Retinal pigment epithelial cell (primary cell): ENCODE results near the gene SLC39A9.

ENCODE experiments used
- DNase-seq: peaks from one replicate; pipeline ENCODE4 v3.0.0-alpha.2; 2010; ENCODE audit warnings: low read depth
- H3K4me3 ChIP-seq: 2 replicates; pipeline ENCODE4 v1.5.1; 2011; ENCODE audit warnings: mild to moderate bottlenecking, low read length, control low read depth, moderate library complexity
- TF ChIP-seq, protein P1 (sequence below): conservative IDR thresholded peaks from 2 replicates; pipeline ENCODE4 v1.5.1; 2011; ENCODE audit warnings: low read depth, low read length, control low read depth, inconsistent platforms

Gene SLC39A9

DNA sequence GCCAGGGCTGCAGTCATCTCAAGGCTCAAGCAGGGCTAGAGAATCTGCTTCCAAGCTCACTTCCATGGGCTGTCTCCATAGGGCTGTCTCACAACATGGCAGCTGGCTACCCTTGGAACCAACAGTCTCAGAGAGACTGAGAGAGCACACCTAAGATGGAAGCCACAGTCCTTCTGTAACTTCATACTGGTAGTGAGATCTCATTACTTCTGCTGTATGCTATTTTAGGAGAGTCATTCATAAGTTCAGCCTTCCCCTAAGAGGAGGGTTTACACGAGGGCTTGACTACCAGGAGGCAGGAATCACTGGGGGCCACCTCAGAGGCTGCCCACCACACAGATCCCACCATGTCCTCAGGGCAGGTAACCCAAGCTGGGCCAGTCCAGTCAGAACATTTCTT is 30.1 kb upstream of the SLC39A9 start:
- TF ChIP-seq, protein P1, sequence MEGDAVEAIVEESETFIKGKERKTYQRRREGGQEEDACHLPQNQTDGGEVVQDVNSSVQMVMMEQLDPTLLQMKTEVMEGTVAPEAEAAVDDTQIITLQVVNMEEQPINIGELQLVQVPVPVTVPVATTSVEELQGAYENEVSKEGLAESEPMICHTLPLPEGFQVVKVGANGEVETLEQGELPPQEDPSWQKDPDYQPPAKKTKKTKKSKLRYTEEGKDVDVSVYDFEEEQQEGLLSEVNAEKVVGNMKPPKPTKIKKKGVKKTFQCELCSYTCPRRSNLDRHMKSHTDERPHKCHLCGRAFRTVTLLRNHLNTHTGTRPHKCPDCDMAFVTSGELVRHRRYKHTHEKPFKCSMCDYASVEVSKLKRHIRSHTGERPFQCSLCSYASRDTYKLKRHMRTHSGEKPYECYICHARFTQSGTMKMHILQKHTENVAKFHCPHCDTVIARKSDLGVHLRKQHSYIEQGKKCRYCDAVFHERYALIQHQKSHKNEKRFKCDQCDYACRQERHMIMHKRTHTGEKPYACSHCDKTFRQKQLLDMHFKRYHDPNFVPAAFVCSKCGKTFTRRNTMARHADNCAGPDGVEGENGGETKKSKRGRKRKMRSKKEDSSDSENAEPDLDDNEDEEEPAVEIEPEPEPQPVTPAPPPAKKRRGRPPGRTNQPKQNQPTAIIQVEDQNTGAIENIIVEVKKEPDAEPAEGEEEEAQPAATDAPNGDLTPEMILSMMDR: no peak
- H3K4me3 ChIP-seq: no peak overlapping the region
- no peak for DNase-seq

DNA sequence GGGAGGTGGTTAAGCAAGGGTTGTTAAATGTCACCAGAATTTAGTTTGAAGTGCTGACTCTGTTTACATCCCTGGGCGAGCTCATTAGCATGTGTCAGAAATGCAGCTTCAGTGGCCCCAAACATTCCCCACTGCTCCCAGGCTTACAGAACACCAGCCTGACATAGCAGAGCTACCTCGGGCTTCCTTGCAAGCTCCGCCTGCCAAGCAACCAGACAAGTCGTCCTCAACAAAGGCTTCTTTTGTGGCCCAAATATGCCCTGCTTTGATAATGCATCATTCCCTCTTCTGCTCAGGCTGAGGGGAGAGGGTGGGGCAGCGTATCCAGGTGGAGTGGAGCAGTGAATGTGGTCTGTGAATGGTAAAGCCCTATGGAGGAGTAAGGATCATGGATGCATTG is 28.4 kb upstream of the SLC39A9 start:
- no peak for DNase-seq
- TF ChIP-seq, protein P1: no peak
- no peak overlapping the region for H3K4me3 ChIP-seq

DNA sequence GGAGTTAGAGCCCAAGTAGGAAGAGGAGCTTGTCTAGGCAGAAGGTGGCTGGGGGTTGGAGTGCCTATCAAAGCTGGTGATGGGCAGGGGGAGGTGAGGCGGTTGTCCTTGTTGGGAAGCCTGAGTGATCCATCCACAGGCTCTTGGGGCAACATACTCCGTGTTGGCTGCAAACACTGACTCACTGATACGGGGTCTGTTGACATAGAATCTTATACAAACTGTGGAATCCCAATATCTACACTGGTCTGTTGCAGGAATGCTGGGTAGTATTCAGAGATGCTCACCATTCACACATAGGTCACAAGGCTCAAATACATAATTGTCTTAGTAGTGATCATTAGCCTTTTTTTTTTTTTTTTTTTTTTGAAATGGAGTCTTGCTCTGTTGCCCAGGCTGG is 26.3 kb upstream of the SLC39A9 start:
- no peak for DNase-seq
- TF ChIP-seq, protein P1: no peak
- no peak overlapping the region for H3K4me3 ChIP-seq

DNA sequence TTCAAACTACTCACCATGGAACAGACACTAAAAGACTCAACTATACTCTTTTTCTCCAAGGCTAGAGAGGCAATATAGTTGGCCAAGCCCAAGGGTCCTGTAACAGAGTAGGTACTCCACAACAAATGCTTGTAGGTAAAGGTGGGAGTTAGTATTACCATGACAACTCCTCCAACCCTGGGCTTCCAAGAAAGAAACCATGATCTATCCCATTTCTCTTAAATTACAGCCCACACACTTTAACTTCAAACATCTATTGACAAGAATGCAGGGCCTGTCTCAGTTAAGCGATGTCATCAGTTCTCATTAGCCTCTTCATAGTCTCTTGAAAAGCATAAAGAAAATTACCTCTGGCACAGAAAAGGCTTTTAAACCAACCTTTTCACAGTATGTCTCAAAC is 25.4 kb upstream of the SLC39A9 start:
- DNase-seq: no peak
- no peak overlapping the region for H3K4me3 ChIP-seq
- TF ChIP-seq, protein P1: no peak

DNA sequence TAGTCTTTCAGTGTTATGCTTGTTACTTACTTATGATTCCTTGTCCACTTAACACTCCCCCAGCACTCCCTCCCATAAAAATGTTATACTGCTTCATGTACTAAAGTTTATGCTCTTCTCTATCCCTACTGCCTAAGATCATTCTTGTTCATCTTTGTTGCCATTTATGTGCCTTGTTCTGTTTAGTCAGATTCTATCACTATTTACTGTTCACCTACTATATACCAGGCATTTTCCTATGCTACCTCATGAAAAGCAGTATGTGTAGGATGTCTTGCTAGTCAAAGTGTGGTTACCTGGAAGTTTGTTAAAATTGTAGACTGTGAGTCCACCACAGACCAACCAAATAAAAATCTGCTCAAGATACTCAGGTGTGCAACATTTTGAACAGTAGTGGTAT is 24.3 kb upstream of the SLC39A9 start:
- no peak for DNase-seq
- no peak overlapping the region for H3K4me3 ChIP-seq
- TF ChIP-seq, protein P1: no peak

DNA sequence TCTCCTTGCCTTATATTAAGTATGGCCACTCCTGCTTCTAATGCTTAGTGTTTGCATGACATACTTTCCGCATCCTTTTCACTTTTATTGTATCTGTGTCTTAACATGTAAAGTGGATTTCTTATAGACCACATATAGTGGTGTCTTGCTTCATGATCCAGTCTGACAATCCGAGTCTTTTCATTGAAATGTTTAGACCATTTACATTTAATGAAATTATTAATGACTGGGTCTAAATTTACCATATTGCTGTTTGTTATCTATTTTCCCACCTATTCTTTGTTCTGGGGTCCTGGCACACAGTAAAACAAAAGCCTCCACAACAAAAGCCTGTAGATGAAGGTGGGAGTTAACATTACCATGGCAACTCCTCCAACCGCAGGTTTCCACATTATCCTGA is 23.3 kb upstream of the SLC39A9 start:
- TF ChIP-seq, protein P1: no peak
- H3K4me3 ChIP-seq: no peak overlapping the region
- DNase-seq: no peak

DNA sequence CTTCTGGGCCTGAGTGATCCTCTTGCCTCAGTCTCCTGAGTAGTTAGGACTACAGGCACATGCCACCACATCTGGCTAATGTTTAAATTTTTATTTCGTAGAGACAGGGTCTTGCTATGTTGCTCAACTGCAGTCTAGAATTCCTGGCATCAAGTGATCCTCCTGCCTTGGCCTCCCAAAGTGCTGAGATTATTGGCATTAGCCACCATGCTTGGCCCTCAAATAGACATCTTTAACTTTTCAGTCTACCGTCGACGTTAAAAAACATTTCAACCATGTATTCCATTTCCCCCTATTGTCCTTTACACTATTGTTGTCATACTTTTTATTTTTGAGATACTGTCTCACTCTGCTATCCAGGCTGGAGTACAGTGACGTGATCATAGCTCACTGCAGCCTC is 22.8 kb upstream of the SLC39A9 start:
- H3K4me3 ChIP-seq: no peak overlapping the region
- DNase-seq: no peak
- TF ChIP-seq, protein P1: no peak
